ENCODE measurements around the gene OLFML2A. TPM values are rescaled to one million over a fixed set of nuclear protein-coding genes. Genes with fewer than 3 reads are reported as not detected.

The OLFML2A gene
- total and polyA plus RNA-seq, 2 donors (not counting 1 experiment from before 2014, with no cell fraction given) = 0.76 to 0.88 TPM

GRCh38 chr9:124755061-124755460 lies 21.9 kb upstream of the OLFML2A start:
- no peak overlapping the region for H2AFZ ChIP-seq (ENCODE audit: insufficient read depth, low read depth, low read length, poor library complexity, severe bottlenecking)
- H3K27ac ChIP-seq (ENCODE audit: low read length in 2 of 2) = no peak overlapping the region
- ChIA-PET POLR2A (interaction anchor here (0.6 kb wide), 1 partner anchor 467 kb away, joined by 6 read pairs; no protein-coding TSS in a partner anchor), CTCF (interaction anchor here (0.6 kb wide), 1 partner anchor 14 kb away, joined by 3 read pairs; no protein-coding TSS in a partner anchor)
- H3K9me3 ChIP-seq (ENCODE audit: control extremely low read depth in 1 of 3, control insufficient read depth in 2 of 3, insufficient read depth in 1 of 3, low read length in 2 of 3) = no peaks in the 10 kb centered on the region
- H3K79me2 ChIP-seq (ENCODE audit: control insufficient read depth, insufficient read depth, low read length) = no peaks in the 10 kb centered on the region
- no peak overlapping the region for H3K4me3 ChIP-seq (ENCODE audit: control extremely low read depth in 1 of 5, extremely low read depth in 1 of 5, insufficient read depth in 1 of 5, low read depth in 2 of 5, low read length in 4 of 5)
- intact Hi-C loops (cut with micrococcal nuclease) = no loop called here
- DNase-seq (no peak), ATAC-seq (ENCODE audit: low read depth) (no peak)
- no peak overlapping the region for H3K9ac ChIP-seq (ENCODE audit: low read length)
- H3K27ac Mint-ChIP-seq = no peak overlapping the region
- TF ChIP-seq EZH2 (IDR thresholded peaks at IDR 0.05; ENCODE audit: borderline replicate concordance, insufficient read depth, low read depth, low read length, poor library complexity, severe bottlenecking) (no peak), CTCF (IDR thresholded peaks at IDR 0.05) (no peak)
- no peaks in the 10 kb centered on the region for H3K36me3 ChIP-seq (replicated peaks in 1 of 2; ENCODE audit: control extremely low read depth in 1 of 2, control insufficient read depth in 1 of 2, extremely low read depth in 1 of 2, insufficient read depth in 2 of 2, low read length in 1 of 2)
- no peaks in the 10 kb centered on the region for H4K20me1 ChIP-seq (ENCODE audit: control insufficient read depth, insufficient read depth, low read length, poor library complexity, severe bottlenecking)
- H3K27me3 ChIP-seq (replicated peaks in 1 of 4; ENCODE audit: control extremely low read depth in 1 of 4, control insufficient read depth in 3 of 4, insufficient read depth in 4 of 4, low read length in 3 of 4) = peaks cover 0 to 4% (median 1%) of the 10 kb centered on the region in 4 experiments
- peaks cover 3% of the 10 kb centered on the region for H3K4me1 Mint-ChIP-seq
- H3K4me3 Mint-ChIP-seq = no peak overlapping the region
- peaks cover 23% of the 10 kb centered on the region for H3K27me3 Mint-ChIP-seq
- WGBS (ENCODE audit: insufficient coverage) = 71% methylated on average over 1 of the region's 3 CpGs
- no peaks in the 10 kb centered on the region for H3K9me3 Mint-ChIP-seq (ENCODE audit: insufficient read depth)
- H3K4me1 ChIP-seq (ENCODE audit: control insufficient read depth in 2 of 2, insufficient read depth in 2 of 2, low read length in 2 of 2) = peaks cover 4 to 6% of the 10 kb centered on the region in 2 donors
- H3K4me2 ChIP-seq (replicated peaks; ENCODE audit: low read depth, low read length, poor library complexity, severe bottlenecking) = no peak overlapping the region

GRCh38 chr9:124756011-124756410 lies 20.9 kb upstream of the OLFML2A start:
- H3K4me1 ChIP-seq (ENCODE audit: control insufficient read depth in 2 of 2, insufficient read depth in 2 of 2, low read length in 2 of 2) = peaks cover 4 to 6% of the 10 kb centered on the region in 2 donors

More at GRCh38 chr9:124756011-124756410, 20.9 kb upstream of the OLFML2A start:
- ATAC-seq (ENCODE audit: low read depth) (no peak), DNase-seq (no peak)
- Histone ChIP-seq H3K36me3 (replicated peaks in 1 of 2; ENCODE audit: control extremely low read depth in 1 of 2, control insufficient read depth in 1 of 2, extremely low read depth in 1 of 2, insufficient read depth in 2 of 2, low read length in 1 of 2) (no peaks in the 10 kb centered on the region), H3K9me3 (ENCODE audit: control extremely low read depth in 1 of 3, control insufficient read depth in 2 of 3, insufficient read depth in 1 of 3, low read length in 2 of 3) (no peaks in the 10 kb centered on the region), H3K27me3 (replicated peaks in 1 of 4; ENCODE audit: control extremely low read depth in 1 of 4, control insufficient read depth in 3 of 4, insufficient read depth in 4 of 4, low read length in 3 of 4) (peaks cover 0 to 4% (median 1%) of the 10 kb centered on the region in 4 experiments), H2AFZ (ENCODE audit: insufficient read depth, low read depth, low read length, poor library complexity, severe bottlenecking) (no peak overlapping the region), H3K79me2 (ENCODE audit: control insufficient read depth, insufficient read depth, low read length) (no peaks in the 10 kb centered on the region), H3K9ac (ENCODE audit: low read length) (no peak overlapping the region), H3K4me3 (ENCODE audit: control extremely low read depth in 1 of 5, extremely low read depth in 1 of 5, insufficient read depth in 1 of 5, low read depth in 2 of 5, low read length in 4 of 5) (no peak overlapping the region), H3K27ac (ENCODE audit: low read length in 2 of 2) (no peak overlapping the region), H4K20me1 (ENCODE audit: control insufficient read depth, insufficient read depth, low read length, poor library complexity, severe bottlenecking) (no peaks in the 10 kb centered on the region), H3K4me2 (replicated peaks; ENCODE audit: low read depth, low read length, poor library complexity, severe bottlenecking) (no peak overlapping the region)
- Mint-ChIP-seq H3K4me3 (no peak overlapping the region), H3K27me3 (peaks cover 23% of the 10 kb centered on the region), H3K9me3 (ENCODE audit: insufficient read depth) (no peaks in the 10 kb centered on the region), H3K4me1 (peaks cover 3% of the 10 kb centered on the region), H3K27ac (no peak overlapping the region)
- intact Hi-C loops (cut with micrococcal nuclease) = no loop called here
- POLR2A ChIA-PET = no interaction called here
- CTCF ChIA-PET = no interaction called here
- no CpG with 5 or more reads among the region's 2 CpGs for WGBS (ENCODE audit: insufficient coverage)
- no peak for TF ChIP-seq EZH2 (IDR thresholded peaks at IDR 0.05; ENCODE audit: borderline replicate concordance, insufficient read depth, low read depth, low read length, poor library complexity, severe bottlenecking)
- TF ChIP-seq CTCF (IDR thresholded peaks at IDR 0.05) = no peak

All from B cell (primary cell).